ENCODE measurements around the gene NAV3.

DNA sequence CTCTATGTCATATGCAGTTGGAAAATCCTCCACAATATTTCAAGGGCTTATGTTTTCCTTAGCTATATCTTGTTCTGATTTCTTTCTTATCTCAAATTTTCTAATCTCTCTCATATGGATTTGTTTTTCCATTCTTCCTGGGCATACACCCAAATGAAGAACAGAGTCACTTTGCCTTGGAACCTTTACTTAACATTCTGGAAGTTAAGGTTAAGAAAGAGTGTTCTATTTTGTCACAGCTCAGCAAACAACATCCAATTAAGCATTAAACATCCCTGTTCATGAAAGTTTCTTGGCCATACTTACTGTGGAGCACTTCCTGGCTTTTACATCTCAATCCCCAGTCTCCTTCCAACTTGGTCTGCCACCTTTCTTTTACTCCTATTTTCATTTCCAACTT lies 5.3 kb downstream of the NAV3 start:
- TF ChIP-seq, protein P1, sequence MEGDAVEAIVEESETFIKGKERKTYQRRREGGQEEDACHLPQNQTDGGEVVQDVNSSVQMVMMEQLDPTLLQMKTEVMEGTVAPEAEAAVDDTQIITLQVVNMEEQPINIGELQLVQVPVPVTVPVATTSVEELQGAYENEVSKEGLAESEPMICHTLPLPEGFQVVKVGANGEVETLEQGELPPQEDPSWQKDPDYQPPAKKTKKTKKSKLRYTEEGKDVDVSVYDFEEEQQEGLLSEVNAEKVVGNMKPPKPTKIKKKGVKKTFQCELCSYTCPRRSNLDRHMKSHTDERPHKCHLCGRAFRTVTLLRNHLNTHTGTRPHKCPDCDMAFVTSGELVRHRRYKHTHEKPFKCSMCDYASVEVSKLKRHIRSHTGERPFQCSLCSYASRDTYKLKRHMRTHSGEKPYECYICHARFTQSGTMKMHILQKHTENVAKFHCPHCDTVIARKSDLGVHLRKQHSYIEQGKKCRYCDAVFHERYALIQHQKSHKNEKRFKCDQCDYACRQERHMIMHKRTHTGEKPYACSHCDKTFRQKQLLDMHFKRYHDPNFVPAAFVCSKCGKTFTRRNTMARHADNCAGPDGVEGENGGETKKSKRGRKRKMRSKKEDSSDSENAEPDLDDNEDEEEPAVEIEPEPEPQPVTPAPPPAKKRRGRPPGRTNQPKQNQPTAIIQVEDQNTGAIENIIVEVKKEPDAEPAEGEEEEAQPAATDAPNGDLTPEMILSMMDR (conservative IDR thresholded peaks at IDR 0.05; ENCODE audit: low read length): no peak
- TF ChIP-seq EZH2phosphoT487 (IDR thresholded peaks at IDR 0.05; ENCODE audit: borderline replicate concordance): no peak
